SK-N-MC (cell line): ENCODE results near the gene DLK2.

Experiments used
- EZH2 ChIP-seq: fragments of 200-600 bp; sonication (generic); IDR thresholded peaks from one replicate; pipeline ENCODE4 v1.6.1; 2017; ENCODE audit warnings: antibody characterized with exemption
- POLR2AphosphoS5 ChIP-seq: IDR thresholded peaks from 2 replicates; pipeline ENCODE4 v1.6.1; 2012; ENCODE audit warnings: mild to moderate bottlenecking, low read depth, low read length, borderline replicate concordance

DNA sequence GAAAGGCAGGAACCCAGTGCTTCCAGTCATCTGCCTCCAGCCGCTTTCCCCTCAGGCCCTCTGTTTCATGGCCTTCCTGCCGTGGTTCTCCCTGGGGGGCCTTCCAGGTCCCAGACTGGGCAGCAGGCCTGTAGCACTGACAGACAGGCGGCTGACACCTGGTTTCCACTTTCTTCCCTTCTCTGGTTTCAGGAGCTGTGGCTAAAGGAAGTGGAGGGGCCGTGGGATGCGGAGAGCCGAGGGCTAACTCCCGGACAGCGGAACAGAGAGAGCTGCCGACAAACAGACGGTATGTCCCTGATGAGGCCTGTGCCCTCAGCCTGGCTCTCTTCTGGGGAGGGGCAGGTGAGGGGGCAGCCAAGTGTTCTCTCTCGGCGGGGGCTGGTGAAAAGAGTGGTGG, 42.3 kb upstream of the DLK2 start:
- no peak for TF ChIP-seq EZH2
- TF ChIP-seq POLR2AphosphoS5: no peak
